HepG2 (cell line): ENCODE data around the gene DPH1. TPM values are rescaled to one million over a fixed set of nuclear protein-coding genes. Genes with fewer than 3 reads are reported as not detected.

Experiments
- DRAP1 ChIP-seq: IDR thresholded peaks from 2 replicates; pipeline ENCODE4 v1.6.1; 2016; ENCODE audit warnings: missing genetic modification reagents, missing compliant biosample characterization
- FIP1L1 ChIP-seq: fragments of 200-400 bp; formaldehyde crosslinking; IDR thresholded peaks from 2 replicates; pipeline ENCODE4 v1.6.1; 2018; ENCODE audit warnings: low read depth, mild to moderate bottlenecking, low read length, moderate library complexity, borderline replicate concordance; ENCODE audit not compliant: insufficient read depth
- FOXJ3 ChIP-seq: sonication (generic); formaldehyde crosslinking; IDR thresholded peaks from 2 replicates; pipeline ENCODE4 v1.4.0; 2020; ENCODE audit warnings: missing genetic modification reagents, mild to moderate bottlenecking, borderline replicate concordance
- RARA ChIP-seq: IDR thresholded peaks from 2 replicates; pipeline ENCODE4 v1.6.1; 2016; ENCODE audit warnings: missing genetic modification reagents, missing compliant biosample characterization
- SETDB1 ChIP-seq: sonication (generic); formaldehyde crosslinking; IDR thresholded peaks from 2 replicates; pipeline ENCODE4 v1.5.1; 2020; ENCODE audit warnings: missing genetic modification reagents, mild to moderate bottlenecking, borderline replicate concordance
- SP4 ChIP-seq: sonication (generic); formaldehyde crosslinking; IDR thresholded peaks from 2 replicates; pipeline ENCODE4 v1.8.1; 2023; ENCODE audit warnings: mild to moderate bottlenecking, missing genetic modification reagents
- TIGD3 ChIP-seq: sonication (generic); formaldehyde crosslinking; IDR thresholded peaks from 2 replicates; pipeline ENCODE4 v1.5.1; 2020; ENCODE audit warnings: mild to moderate bottlenecking, missing genetic modification reagents, borderline replicate concordance
- ZBTB7B ChIP-seq: sonication (generic); formaldehyde crosslinking; IDR thresholded peaks from 2 replicates; pipeline ENCODE4 v1.4.0; 2020; ENCODE audit warnings: missing genetic modification reagents
- ZNF101 ChIP-seq: sonication (generic); formaldehyde crosslinking; IDR thresholded peaks from 2 replicates; pipeline ENCODE4 v1.4.0; 2020; ENCODE audit warnings: mild to moderate bottlenecking, low read depth, missing genetic modification reagents, borderline replicate concordance
- ZNF136 ChIP-seq: sonication (generic); formaldehyde crosslinking; IDR thresholded peaks from 2 replicates; pipeline ENCODE4 v1.8.1; 2022; ENCODE audit warnings: low read depth, mild to moderate bottlenecking, moderate library complexity, missing genetic modification reagents
- ZNF143 ChIP-seq: sonication (generic); formaldehyde crosslinking; IDR thresholded peaks from 2 replicates; pipeline ENCODE4 v1.4.0; 2020; ENCODE audit warnings: missing genetic modification reagents
- ZNF740 ChIP-seq: sonication (generic); formaldehyde crosslinking; IDR thresholded peaks from 2 replicates; pipeline ENCODE4 v1.4.0; 2020; ENCODE audit warnings: missing genetic modification reagents
- ZNF781 ChIP-seq: sonication (generic); formaldehyde crosslinking; IDR thresholded peaks from 2 replicates; pipeline ENCODE4 v1.5.1; 2020; ENCODE audit warnings: borderline replicate concordance, mild to moderate bottlenecking, missing genetic modification reagents; ENCODE audit errors: not compliant biosample characterization
- ZSCAN31 ChIP-seq: sonication (generic); formaldehyde crosslinking; IDR thresholded peaks from 2 replicates; pipeline ENCODE4 v1.5.0; 2020; ENCODE audit warnings: low read depth, mild to moderate bottlenecking, missing genetic modification reagents
- polyA plus RNA-seq, 8 experiments: library from polyadenylated mRNA; depleted of rRNA in 3 of 8; stranded (reverse) in 7 of 8; unstranded in 1 of 8; fragments of >200 nt; fragmentation: Illumina TruSeq in 4 of 8; extraction: Trizol in 4 of 8; gene quantifications; 2 replicates each; pipeline versions ENCODE4 v1.2.1 to v1.2.3, GENCODE V29; 2011 to 2016; ENCODE audit warnings: low read depth in 4 of 8, missing spikeins in 1 of 8, mixed read lengths in 1 of 8; ENCODE audit not compliant: insufficient read depth in 1 of 8
- total RNA-seq, 5 experiments: library from RNA; depleted of rRNA; stranded (reverse); fragments of >200 nt; fragmentation: Illumina TruSeq; extraction: Trizol; gene quantifications; 2 replicates each; pipeline ENCODE4 v1.2.3, GENCODE V29; 2016; ENCODE audit warnings: low read depth in 1 of 5
- TF ChIP-seq, protein P1 (sequence below): sonication (generic); formaldehyde crosslinking; IDR thresholded peaks from 2 replicates; pipeline ENCODE4 v1.4.0; 2020; ENCODE audit warnings: missing genetic modification reagents
- TF ChIP-seq, protein P2 (sequence below): sonication (generic); formaldehyde crosslinking; IDR thresholded peaks from 2 replicates; pipeline ENCODE4 v1.8.1; 2023; ENCODE audit warnings: mild to moderate bottlenecking, inconsistent platforms, moderate library complexity, missing genetic modification reagents, borderline replicate concordance
- TF ChIP-seq, protein P3 (sequence below): sonication (generic); formaldehyde crosslinking; IDR thresholded peaks from 2 replicates; pipeline ENCODE4 v1.8.0; 2022; ENCODE audit warnings: missing genetic modification reagents, low read depth, mild to moderate bottlenecking, borderline replicate concordance

The DPH1 gene
- total and polyA plus RNA-seq, 2 of the 13 experiments (the other 11 are each of a cell fraction or from before 2014, with no cell fraction given) = 25.3 to 42.8 TPM

GRCh38 chr17:2049333-2050299 is 19.7 kb downstream of the DPH1 start (continued):
- TF ChIP-seq ZBTB7B (CRISPR knock-in tag) = no peak
- no peak for TF ChIP-seq DRAP1 (CRISPR knock-in tag)
- TF ChIP-seq ZSCAN31 (CRISPR knock-in tag) = no peak
- no peak for TF ChIP-seq ZNF143
- TF ChIP-seq, protein P1, sequence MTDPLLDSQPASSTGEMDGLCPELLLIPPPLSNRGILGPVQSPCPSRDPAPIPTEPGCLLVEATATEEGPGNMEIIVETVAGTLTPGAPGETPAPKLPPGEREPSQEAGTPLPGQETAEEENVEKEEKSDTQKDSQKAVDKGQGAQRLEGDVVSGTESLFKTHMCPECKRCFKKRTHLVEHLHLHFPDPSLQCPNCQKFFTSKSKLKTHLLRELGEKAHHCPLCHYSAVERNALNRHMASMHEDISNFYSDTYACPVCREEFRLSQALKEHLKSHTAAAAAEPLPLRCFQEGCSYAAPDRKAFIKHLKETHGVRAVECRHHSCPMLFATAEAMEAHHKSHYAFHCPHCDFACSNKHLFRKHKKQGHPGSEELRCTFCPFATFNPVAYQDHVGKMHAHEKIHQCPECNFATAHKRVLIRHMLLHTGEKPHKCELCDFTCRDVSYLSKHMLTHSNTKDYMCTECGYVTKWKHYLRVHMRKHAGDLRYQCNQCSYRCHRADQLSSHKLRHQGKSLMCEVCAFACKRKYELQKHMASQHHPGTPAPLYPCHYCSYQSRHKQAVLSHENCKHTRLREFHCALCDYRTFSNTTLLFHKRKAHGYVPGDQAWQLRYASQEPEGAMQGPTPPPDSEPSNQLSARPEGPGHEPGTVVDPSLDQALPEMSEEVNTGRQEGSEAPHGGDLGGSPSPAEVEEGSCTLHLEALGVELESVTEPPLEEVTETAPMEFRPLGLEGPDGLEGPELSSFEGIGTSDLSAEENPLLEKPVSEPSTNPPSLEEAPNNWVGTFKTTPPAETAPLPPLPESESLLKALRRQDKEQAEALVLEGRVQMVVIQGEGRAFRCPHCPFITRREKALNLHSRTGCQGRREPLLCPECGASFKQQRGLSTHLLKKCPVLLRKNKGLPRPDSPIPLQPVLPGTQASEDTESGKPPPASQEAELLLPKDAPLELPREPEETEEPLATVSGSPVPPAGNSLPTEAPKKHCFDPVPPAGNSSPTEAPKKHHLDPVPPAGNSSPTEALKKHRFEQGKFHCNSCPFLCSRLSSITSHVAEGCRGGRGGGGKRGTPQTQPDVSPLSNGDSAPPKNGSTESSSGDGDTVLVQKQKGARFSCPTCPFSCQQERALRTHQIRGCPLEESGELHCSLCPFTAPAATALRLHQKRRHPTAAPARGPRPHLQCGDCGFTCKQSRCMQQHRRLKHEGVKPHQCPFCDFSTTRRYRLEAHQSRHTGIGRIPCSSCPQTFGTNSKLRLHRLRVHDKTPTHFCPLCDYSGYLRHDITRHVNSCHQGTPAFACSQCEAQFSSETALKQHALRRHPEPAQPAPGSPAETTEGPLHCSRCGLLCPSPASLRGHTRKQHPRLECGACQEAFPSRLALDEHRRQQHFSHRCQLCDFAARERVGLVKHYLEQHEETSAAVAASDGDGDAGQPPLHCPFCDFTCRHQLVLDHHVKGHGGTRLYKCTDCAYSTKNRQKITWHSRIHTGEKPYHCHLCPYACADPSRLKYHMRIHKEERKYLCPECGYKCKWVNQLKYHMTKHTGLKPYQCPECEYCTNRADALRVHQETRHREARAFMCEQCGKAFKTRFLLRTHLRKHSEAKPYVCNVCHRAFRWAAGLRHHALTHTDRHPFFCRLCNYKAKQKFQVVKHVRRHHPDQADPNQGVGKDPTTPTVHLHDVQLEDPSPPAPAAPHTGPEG = peak; percentile 15; the same call in 1 of the 2 replicates
- TF ChIP-seq SP4 (CRISPR knock-in tag) = peak; percentile 57; the same call in 1 of the 2 replicates
- no peak for TF ChIP-seq FOXJ3 (CRISPR knock-in tag)
- 0 out of 2 replicates have a peak, but pooled peaks have one; percentile 17 for TF ChIP-seq RARA (CRISPR knock-in tag)
- no peak for TF ChIP-seq TIGD3 (CRISPR knock-in tag)
- TF ChIP-seq ZNF740 (CRISPR knock-in tag) = no peak
- TF ChIP-seq FIP1L1 = no peak
- no peak for TF ChIP-seq SETDB1
- TF ChIP-seq, protein P2, sequence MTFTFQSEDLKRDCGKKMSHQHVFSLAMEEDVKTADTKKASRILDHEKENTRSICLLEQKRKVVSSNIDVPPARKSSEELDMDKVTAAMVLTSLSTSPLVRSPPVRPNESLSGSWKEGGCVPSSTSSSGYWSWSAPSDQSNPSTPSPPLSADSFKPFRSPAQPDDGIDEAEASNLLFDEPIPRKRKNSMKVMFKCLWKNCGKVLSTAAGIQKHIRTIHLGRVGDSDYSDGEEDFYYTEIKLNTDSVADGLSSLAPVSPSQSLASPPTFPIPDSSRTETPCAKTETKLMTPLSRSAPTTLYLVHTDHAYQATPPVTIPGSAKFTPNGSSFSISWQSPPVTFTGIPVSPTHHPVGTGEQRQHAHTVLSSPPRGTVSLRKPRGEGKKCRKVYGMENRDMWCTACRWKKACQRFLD (CRISPR knock-in tag) = no peak
- no peak for TF ChIP-seq ZNF136 (CRISPR knock-in tag)
- no peak for TF ChIP-seq ZNF781
- TF ChIP-seq, protein P3, sequence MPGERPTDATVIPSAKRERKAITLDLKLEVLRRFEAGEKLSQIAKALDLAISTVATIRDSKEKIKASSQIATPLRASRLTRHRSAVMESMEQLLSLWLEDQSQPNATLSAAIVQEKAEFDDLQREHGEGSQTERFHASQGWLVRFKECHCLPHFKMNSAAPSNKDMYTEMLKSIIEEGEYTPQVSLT (CRISPR knock-in tag) = no peak
- TF ChIP-seq ZNF101 (CRISPR knock-in tag) = no peak
